Central memory CD4-positive, alpha-beta T cell (primary cell): ENCODE measurements around the gene ST6GALNAC6.

Source experiments
- DNase-seq: peaks from one replicate; pipeline ENCODE4 v3.0.0; 2022

Gene ST6GALNAC6

DNA sequence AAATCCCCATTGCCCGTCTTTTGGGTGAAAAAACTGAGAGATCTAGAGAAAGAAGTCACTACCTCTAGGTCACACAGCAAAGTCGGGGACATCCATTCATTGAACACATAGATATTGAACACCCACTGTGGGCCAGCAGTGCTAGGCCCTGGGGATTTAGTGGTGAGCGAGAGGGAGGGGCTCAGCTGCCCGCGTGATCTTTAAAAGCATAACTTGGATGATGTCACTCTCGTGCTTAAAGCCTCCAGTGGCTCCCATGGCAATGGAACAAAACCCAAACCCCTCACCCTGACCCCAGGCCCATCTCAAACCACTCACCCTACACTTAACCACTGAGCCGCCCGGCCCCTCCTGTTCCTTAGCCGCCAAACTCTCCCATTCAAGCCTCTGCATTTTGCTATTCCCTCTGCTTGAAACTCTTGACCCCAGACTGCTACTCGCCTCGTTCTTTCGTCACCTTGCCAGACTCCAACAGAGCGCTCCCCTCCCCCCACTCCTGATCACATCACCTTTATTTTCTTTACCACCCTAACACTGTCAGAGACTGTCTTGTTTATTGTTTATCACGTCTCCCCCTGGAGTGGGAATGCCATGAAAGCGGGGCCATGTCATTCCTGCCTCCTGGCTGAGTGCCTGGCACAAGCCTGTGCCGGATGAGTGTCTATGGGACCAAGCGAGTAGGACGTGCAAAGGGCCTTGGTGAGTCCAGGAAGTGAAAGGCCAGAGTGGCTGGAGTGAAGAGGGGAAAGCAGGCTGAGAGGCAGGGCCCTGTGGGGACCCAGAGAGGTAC, 31.9 kb upstream of the ST6GALNAC6 start:
- no peak for DNase-seq

DNA sequence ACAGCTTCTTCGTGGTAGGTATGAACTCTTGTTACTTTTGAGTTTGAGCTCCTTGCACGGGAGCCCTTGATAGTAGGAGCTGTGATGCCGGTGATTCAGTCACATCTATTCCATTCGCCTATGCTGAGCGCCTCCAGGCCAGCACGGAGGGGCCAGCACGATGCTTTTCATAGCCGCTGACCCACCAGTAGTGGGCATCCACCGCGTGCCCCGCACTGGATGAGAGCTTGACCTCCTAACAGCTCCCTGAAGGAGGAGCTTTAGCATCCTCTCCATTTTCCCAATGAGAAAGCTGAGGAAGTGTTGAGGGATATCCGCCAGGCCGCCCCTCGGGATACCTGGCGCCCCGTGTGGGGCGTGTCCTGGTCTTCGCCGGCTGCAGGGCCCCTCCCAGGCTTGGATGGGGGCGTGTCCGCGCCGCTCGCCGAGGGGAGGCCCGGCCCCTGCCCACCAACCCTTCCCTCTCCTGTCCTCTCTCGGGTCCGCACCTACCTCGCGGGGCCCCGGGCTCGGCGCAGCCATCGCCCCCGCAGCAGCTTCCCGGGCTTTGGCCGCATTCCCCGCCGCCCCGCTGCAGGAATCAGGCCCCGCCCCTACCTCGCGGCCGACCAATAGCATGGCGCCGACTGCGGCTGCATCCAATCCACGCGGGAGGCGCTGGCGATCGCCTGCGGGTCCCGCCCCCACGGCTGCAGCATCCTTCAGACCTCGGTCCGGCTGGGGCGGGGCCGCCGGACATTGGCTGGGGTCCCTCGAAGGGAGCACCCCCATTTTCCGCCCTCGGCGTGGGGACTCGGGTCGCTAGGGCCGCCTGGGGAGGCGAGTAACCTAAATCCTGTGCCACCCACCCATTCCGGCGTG, 31.1 kb upstream of the ST6GALNAC6 start, which contains the start of gene PIP5KL1:
Gene PIP5KL1, minus strand, starts transcription at position 547 of the 861 bp plus-strand sequence. Its CDS starts 25 bp downstream, at position 522.
- peak; percentile 60 for DNase-seq

DNA sequence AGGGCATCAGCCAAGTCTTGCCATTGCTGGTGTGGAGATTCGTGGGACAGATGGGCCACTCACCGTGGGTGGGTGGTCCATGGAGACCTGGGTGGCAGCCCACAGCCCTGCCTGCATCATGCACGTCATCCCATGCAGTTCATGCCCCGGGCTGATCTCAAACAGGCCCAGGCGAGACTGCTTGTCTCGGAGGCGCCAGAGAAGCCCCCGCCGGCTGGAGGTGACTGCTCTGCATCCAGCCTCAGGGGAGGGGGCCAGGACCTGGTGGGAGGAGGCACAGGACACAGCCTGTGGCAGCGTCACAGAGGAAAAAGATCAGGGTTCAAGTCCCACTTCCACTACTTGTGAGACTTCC, 30.2 kb upstream of the ST6GALNAC6 start:
- DNase-seq, result no peak

DNA sequence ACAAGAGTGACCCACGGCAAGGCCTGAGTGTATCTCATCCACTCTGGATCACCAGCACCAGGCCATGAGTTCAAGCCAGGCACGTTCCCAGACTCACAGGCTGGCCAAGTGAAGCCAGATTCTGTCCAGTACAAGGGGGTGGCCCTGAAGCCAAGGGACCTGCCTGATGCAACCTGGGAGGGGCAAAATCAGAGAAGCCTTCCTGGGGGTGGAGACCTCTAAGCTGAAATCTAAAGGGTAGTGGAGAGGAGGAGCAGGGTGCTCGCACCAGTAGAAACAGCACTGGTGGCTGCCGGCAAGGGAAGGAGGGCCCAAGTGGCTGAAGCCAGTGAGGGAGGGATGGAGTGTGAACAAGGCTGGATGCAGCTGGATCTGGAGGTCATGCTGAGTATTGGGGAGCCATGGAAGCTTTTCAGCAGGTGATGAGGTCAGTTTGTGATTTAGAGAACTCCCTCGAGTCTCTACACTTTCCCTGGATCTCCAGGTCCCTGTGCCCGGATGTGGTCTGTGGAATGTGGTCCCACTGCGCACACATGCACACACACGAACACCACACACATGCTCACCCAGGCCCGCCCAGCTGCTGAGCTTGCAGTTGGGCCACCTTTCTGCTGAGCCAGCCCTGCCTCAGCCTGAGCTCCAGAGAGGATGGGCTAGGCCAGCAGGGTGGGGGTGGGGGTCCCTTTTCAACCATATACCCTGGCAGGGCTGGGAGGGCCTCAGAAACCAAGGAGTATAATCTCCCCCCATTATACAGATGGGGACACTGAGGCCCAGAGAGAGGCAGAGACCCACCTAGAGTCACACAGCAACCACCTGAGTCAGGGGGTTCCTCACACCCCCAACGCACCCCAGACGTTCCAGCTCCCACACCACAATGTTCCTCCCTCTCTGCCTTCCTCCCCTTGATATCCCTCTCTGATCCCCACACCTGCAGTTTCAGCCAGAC, 29.5 kb upstream of the ST6GALNAC6 start:
- DNase-seq, result no peak

DNA sequence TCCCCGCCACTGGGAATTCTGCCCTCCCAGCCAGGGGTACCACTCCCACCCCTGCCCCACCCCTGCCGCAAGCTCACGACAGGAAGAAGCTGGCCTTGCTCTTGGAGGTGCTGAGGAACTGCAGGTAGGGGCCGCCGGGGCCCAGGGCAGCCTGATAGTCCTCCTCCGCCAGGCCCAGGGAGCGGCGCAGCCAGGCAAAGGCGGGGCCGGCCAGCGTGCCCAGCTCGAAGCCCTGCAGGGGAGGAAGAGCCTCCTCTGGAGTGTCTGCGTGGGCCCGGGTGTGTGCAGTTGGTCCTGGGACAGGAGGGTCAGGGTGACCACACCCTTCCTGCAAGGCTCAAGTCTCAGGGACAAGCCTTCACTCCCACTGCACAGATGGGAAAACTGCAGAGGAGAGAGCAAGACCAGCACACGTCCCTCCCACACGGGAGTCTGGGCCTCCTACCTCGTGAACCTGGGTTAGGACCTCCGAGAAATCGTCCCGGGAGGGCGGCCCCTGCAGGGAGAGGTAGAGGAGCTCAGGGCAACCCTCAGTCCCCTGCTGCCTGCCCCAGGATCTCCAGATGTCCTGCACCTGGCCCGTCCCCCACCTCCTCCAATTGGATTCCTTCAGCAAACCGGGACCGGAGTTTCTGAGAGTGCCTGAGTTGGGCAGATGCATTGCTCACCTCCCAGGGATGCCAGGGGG, 28.7 kb upstream of the ST6GALNAC6 start:
- no peak for DNase-seq

DNA sequence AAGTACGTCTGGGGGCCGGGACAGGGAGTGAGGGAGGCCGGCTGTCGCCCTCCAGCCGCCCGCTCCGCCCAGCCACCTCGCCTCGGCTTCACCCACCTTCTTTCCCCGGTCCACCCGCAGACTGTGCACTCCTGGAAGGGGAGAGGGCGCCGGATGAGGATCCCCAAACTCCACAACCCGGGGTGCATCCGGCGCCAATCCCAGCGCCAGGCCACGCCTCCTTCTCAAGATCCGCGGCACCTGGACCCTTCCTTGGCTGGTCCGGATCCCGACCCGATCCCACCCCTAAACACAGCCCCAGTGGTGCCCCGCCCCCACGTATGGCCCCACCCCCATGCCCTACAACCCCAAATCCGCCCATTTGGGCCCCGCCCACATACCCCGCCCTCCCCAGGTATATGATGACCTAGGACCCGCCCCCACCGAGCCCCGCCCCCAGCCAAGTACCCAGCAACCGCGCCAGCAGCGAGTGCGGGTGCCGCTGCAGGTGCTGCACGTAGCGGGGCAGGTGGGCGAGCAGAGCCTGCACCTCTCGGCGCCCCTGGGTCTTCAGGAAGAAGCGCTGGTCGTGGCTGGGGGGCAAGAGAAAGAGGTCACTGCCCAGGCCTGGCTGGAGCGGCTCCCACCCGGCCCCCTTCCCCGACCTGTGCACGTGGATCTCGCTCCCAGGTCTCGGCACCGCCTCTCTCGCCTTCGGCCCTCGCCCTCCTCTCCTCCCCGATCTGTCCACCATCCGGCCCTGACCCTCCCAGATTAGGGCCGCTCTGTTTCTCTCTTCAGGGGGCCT, 28.0 kb upstream of the ST6GALNAC6 start:
- DNase-seq, result peak; percentile 55

DNA sequence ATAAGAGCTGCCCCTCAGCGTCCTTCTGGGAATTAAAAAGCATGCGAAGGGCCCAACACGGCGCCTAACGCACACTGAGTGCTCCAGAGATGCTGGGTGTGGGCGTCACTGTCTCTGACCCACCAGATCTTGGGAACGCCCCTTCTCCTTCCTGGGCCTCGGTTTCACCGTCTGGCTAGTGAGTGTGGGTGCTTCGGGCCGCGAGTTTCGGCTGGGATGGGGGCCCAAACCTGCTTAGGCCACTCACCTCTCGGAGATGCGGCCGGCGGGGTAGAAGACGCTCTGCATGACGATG, 27.4 kb upstream of the ST6GALNAC6 start:
- no peak for DNase-seq

DNA sequence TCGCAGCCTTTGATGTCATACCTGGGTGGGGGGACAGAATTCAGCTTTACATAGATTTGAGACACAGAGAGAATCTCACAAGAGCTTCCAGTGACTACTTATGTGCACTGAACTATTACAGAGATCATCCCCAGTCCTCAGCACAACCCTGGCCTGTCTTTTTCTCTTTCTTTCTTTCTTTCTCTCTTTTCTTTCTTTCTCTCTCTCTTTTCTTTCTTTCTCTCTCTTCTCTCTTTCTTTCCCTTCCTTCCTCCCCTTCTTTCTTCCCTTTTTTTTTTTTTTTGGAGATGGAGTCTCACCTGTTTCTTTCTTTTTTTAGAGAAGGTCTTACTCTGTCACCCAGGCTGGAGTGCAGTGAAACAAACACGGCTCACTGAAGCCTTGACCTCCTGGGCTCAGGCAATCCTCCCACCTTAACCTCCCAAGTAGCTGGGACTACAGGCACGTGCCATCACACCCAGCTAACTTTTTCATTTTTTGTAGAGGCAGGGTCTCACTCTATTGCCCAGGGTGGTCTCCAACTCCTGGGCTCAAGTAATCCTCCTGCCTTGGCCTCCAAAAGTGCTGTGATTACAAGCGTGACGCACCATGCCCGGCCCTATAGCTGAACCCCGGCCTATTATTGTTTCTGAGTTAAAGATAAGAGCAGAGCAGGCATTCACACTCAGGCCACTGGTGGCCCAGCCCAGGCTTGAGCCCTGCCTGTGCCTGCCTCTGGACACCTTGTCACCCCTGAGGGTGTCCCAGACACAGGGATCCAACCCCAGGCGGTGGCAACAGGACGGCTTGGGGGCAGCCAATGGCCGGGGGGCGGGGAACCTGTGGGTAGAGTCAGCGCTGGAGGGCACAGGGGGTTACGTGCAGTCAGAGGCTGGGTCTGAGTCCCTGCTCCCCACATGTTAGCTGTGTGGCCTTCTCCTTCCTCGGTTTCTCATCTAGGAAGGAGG, 26.8 kb upstream of the ST6GALNAC6 start:
- DNase-seq, result no peak

DNA sequence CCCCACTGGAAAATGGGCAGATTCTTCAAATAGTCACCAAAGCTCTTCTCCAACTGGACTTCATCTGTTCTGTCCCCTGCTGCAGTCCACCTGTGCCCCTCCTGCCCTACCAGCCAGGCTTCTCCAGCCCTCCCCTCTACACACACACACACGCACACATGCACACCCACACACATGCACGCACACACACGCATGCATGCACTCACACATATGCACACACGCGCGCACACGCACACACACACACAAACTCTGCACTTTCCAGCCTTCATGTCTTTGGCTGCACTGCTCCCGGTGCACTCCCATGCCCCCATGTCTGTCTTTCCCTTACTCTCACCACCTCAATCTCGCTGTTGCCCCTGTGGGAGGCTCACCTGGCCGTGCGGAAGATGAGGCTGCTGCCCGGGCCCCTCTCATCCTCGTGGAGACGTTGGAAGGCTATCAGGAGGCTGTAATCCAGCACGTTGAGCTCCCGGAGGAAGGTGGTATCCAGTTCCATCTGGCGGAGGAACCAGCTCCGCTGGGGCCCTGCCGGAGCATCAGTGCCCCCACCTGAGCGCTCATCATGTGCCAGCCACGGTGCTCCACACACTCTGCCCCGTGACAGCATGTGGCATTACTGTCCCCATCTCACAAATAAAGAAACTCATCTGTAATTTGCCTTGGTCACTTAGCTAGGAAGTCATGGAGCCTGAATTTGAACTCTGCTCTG, 25.5 kb upstream of the ST6GALNAC6 start:
- DNase-seq, result no peak

DNA sequence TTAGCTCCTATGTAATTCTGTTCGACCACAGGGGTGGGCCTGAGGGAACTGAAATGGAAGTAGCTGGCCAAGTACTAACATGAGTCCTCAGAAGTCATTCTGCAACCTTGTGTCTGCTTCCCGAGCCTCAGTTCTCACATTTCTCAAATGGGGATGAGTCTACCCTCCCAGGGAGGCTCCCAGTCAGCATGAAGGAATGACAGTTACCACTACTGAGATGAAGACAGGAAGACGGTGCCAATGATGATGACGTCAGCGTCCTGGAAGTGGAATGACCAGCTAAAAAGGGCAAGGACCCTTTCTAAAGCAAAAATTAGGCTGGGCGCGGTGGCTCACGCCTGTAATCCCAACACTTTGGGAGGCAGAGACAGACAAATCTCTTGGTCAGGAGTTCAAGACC, 24.4 kb upstream of the ST6GALNAC6 start:
- no peak for DNase-seq

DNA sequence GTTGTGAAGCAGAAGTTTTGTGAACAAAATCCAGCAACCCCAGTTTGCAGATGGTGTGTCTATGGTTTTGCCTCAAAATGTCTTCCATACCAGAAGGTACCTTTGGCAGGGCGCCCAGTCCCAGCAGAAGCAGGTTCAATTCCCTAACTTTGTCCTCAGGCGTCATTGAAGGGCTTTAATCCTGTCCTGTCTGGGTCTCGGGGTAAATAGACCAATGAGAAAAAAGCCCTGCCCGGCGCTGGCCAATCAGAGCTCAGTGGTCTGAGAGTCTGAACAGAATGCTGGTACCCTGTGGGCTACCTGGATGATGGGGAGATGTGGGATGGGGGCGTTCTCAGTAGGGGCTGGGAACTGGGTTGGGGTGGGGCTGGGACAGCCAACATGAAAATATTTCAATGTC, 23.6 kb upstream of the ST6GALNAC6 start:
- DNase-seq, result no peak

DNA sequence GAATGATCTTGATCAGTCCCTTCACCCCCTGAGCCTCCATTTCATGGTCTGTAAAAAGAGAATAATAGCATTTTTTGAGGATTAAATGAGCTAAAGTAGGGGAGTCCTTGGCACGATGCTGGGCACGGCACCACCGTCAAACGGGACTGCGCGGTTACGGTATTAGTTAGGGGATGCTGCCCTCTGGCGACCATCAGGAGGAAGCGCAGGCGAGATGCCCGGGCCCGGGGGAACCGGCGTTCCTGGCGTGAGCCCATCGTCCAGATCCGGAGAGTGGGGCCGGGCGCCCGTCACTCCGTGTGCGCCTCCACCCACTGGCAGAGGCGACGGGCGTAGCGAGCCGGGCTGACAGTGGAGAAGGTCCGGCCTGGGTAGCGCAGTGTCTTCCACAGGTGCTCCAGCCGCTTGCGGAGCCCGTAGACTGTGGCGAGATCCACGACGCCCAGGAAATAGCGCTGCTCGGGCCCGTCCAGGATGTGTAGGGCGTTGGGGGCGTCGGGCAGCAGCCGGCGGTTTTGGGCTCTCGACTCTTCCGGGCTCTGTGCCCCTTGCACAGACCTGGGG, 22.2 kb upstream of the ST6GALNAC6 start:
- DNase-seq, result peak; percentile 67

DNA sequence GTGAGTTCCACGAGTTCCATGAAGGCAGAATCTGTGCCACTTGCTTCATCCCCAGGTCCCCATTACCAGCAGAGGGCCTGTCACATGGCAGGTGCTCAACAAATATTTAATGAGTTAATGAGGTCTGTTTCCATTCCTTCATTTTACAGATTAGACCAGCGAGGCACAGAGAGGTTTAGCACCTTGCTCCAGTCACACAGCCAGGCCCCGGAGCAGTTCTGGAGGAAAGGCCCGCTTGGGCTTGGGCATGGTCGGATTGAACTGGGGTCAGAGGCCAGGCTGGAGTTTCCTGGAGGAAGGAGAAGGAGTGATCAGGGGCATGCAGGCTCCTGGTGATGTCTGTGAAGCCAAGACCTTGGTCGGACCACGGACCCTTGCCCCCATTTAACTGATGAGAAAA, 21.4 kb upstream of the ST6GALNAC6 start:
- DNase-seq, result no peak

DNA sequence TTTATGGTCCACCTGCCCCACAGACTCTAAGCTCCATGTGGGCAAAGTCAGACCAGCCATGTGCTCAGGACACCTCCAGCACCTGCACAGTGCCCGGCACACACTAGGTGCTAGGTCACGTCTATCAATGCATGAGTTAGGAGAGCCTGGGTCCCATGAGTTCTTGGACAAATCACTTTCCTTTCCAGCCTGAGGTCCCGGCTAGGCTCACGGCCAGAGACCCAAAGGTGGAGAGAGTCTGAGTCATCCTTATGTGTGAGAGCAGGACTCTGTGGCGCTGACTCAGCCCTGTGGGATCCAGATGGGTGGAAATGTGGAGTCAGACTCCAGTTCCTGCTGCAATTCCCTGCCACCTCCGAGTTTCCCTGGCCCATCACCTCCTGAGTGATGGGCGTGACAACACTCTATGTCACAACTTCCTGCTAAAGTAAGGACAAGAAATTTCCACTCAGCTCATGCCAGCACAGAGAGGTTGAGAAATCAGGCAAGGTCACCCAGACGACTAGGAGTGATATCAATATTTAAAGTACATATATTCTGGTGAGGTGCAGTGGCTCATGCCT, 19.9 kb upstream of the ST6GALNAC6 start:
- DNase-seq, result no peak

DNA sequence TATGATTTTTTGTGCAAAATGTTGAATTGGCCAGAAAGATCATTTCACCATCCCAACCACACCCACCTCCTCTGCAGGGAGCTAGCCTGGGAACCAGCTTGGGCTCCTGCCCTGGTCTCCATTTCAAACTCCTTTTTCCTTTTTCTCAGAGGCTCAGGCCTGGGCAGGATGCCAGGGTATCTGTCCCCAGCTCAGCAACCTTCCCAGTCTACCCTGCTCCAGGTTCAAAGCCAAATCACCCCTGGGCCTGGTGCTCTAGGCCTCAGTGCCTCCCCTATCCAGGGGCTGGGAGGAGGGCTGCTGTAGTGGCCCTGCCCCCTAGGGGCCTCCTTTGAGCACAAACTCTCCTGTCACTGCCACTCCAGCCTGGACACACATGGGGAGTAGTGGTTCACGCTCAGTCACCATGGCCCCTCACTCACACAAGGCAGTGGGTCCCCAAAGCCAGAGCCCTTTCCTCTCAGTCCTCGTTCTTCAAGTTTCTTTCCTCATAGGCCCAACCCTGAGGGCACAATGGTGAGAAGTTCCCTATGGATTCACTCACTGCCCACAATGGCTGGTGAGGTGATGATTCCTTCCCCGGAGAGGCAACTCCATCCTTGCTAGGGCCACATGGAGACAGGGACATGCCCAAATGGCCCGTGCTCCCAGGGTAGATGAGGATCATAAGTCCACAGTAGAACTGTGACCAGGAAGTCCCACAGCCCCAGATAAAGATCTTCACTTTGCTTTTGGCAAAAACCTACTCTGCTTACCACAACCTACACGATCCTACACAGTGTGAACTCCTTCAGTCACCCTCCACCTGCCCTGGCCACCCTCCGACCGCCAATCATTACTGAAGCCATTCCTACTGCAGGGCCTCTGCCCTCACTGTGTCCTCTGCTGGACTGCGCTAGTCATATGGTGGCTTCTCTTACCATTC, 19.0 kb upstream of the ST6GALNAC6 start:
- DNase-seq, result no peak

DNA sequence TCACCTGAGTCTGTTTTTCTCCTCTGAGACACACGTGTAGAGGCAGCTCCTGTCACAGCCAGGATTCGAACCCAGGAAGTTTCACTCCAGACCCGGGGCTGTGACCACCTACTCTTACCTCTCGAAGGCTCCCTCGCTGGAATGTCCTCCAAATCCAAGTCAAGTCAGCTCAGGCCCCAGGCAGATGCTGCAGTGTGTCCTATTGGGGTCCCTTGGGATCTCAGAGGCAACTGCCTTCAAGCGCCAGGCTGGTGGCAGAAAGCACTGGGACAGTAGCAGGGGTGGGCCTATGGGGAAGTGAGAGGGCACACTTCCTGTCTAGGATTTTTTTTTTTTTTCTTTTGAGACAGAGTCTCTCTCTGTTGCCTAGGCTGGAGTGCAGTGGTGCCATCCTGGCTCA, 18.2 kb upstream of the ST6GALNAC6 start:
- DNase-seq, result no peak

DNA sequence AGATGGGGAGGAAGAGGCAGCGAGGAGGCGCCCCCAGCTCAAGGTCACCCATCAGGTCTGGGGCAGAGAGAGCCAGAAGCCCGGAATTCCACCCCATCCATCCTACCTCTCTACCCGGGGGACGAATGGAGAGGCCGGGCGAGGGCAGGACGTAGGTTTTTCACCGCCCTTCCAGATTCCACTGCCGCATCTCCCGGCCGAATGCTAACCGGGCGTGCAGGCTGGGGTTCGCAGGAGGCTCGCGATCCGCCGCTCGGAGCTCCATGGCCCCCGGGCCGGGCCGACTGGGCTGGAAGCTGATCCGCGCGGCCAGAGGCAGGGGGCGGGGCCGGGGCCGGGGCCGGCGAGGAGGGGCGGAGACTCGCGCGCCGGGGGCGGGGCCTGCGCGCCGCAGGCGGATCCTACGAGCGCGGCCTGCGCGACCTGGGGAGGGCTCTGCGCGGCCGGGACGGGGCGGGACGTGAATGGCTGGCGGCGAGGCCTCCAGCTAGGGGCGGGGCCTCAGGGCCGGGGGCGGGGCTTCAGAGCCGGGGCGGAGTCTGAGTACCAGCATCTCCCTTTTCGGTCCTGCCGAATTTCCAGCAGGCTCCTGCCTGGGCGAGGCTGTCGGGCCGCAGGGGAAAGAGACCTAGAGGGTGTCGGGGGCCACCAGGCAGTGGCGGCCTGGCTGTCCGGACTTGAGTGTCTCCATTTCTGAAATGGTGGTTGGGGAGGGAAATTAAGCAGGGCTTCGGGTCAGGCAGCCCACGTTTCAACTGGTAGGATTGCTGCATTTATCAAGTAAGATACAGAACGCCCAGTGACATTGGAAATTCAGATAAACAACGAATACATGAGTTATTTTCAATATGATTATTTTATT, 17.5 kb upstream of the ST6GALNAC6 start, which contains the start of gene ST6GALNAC4:
Gene ST6GALNAC4, minus strand, starts transcription at position 322 of the 862 bp plus-strand sequence. CDS start 622 bp downstream, outside the sequence.
- peak; percentile 88 for DNase-seq
